A673 (cell line): ENCODE results near the gene TMEM208. TPM values are rescaled to one million over a fixed set of nuclear protein-coding genes. Genes with fewer than 3 reads are reported as not detected.

Experiments used
- BruUV-seq: library from RNA; stranded (reverse); fragments of 400-500 nt; replicated peaks from 2 replicates; lab custom pipeline; 2021; lab: Mats Ljungman, UMichigan
- CTCF ChIA-PET: fragments of 300-600 bp; sonication (Branson Sonifier 250); formaldehyde crosslinking; loops from one replicate; lab custom pipeline; 2022; ENCODE audit warnings: antibody characterized with exemption; lab: Charles Lee
- POLR2A ChIA-PET: fragments of 300-600 bp; sonication (Branson Sonifier 250); formaldehyde crosslinking; loops from one replicate; lab custom pipeline; 2022; ENCODE audit warnings: antibody characterized with exemption; ENCODE audit not compliant: low non-redundant PET; lab: Charles Lee
- DNase-seq: peaks from one replicate; pipeline ENCODE4 v3.0.0-alpha.2; 2015; ENCODE audit warnings: low spot score
- H3K27ac ChIP-seq: fragments of 200-600 bp; sonication (generic); 2 replicates; pipeline ENCODE4 v1.5.1; 2016; ENCODE audit warnings: mixed run types, low read depth, mild to moderate bottlenecking, mixed read lengths, antibody characterized with exemption, low read length; ENCODE audit not compliant: poor library complexity, severe bottlenecking
- H3K27me3 ChIP-seq: fragments of 200-600 bp; sonication (generic); replicated peaks from 2 replicates; pipeline ENCODE4 v1.6.1; 2017; ENCODE audit warnings: mixed run types, low read depth, mild to moderate bottlenecking, mixed read lengths, antibody characterized with exemption, low read length; ENCODE audit not compliant: insufficient read depth, poor library complexity
- H3K36me3 ChIP-seq: fragments of 200-600 bp; sonication (generic); 2 replicates; pipeline ENCODE4 v1.6.1; 2016; ENCODE audit warnings: mixed run types, mild to moderate bottlenecking, mixed read lengths, antibody characterized with exemption, low read length; ENCODE audit not compliant: insufficient read depth, poor library complexity, severe bottlenecking
- H3K4me1 ChIP-seq: fragments of 200-600 bp; sonication (generic); 2 replicates; pipeline ENCODE4 v1.6.1; 2017; ENCODE audit warnings: mixed run types, mild to moderate bottlenecking, mixed read lengths, antibody characterized with exemption, low read length; ENCODE audit not compliant: insufficient read depth, poor library complexity, severe bottlenecking
- H3K4me3 ChIP-seq: fragments of 200-600 bp; sonication (generic); 2 replicates; pipeline ENCODE4 v1.5.1; 2016; ENCODE audit warnings: low read depth, mixed run types, mild to moderate bottlenecking, mixed read lengths, low read length; ENCODE audit not compliant: poor library complexity, severe bottlenecking
- H3K9me3 ChIP-seq: fragments of 200-600 bp; sonication (generic); 2 replicates; pipeline ENCODE4 v1.6.1; 2016; ENCODE audit warnings: mixed run types, low read depth, mild to moderate bottlenecking, mixed read lengths, antibody characterized with exemption, low read length; ENCODE audit not compliant: poor library complexity, severe bottlenecking
- EZH2 ChIP-seq: fragments of 200-600 bp; sonication (generic); IDR thresholded peaks from 2 replicates; pipeline ENCODE4 v1.6.1; 2017; ENCODE audit warnings: borderline replicate concordance, low read depth, mild to moderate bottlenecking, mixed read lengths, antibody characterized with exemption, low read length; ENCODE audit not compliant: poor library complexity, severe bottlenecking
- intact Hi-C: fragments of 100-400 bp; cut with micrococcal nuclease; formaldehyde crosslinking; loops from one replicate; pipeline ENCODE4 v1.10.0; 2022; ENCODE audit not compliant: unreplicated experiment
- total RNA-seq: library from RNA; stranded (reverse); gene quantifications from 2 replicates; pipeline ENCODE4 v1.2.3, GENCODE V29; 2021
- TF ChIP-seq, protein P1 (sequence below): fragments of 300-800, 200-600 bp; sonication (generic); conservative IDR thresholded peaks from 2 replicates; pipeline ENCODE4 v1.5.1; 2017; ENCODE audit warnings: low read depth, mild to moderate bottlenecking, antibody characterized with exemption, low read length, moderate library complexity, mixed read lengths

TMEM208 gene
- total RNA-seq, 1 experiment from 2014 or later: 38.2 TPM

DNA sequence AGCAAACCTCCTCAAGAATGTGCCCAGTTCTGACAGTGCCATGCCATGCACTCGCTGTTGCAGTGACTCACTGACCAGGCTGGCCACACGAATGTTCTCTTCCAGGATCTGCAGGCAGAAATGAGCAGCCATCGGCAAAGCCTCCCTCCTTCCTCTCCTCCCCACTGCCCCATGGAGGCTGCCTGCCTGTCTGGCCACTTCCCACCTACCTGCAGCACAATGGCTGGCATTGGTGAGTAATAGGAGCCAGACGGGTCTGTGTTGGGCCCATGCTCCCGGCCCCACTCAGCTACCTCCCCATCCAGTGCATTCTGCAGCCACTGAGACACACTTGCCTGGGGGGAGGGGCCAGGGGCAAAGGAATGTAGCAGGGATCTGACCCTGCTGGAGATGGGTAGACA, 40.4 kb upstream of the TMEM208 start:
- no peak overlapping the region for H3K4me3 ChIP-seq
- no TSS peak for BruUV-seq
- no peak for DNase-seq
- H3K27ac ChIP-seq: no peak overlapping the region
- no peaks in the 10 kb centered on the region for H3K27me3 ChIP-seq
- no peak for TF ChIP-seq EZH2
- TF ChIP-seq, protein P1, sequence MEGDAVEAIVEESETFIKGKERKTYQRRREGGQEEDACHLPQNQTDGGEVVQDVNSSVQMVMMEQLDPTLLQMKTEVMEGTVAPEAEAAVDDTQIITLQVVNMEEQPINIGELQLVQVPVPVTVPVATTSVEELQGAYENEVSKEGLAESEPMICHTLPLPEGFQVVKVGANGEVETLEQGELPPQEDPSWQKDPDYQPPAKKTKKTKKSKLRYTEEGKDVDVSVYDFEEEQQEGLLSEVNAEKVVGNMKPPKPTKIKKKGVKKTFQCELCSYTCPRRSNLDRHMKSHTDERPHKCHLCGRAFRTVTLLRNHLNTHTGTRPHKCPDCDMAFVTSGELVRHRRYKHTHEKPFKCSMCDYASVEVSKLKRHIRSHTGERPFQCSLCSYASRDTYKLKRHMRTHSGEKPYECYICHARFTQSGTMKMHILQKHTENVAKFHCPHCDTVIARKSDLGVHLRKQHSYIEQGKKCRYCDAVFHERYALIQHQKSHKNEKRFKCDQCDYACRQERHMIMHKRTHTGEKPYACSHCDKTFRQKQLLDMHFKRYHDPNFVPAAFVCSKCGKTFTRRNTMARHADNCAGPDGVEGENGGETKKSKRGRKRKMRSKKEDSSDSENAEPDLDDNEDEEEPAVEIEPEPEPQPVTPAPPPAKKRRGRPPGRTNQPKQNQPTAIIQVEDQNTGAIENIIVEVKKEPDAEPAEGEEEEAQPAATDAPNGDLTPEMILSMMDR: no peak
- intact Hi-C loops: no loop called here
- H3K9me3 ChIP-seq: no peaks in the 10 kb centered on the region
- H3K36me3 ChIP-seq: no peaks in the 10 kb centered on the region
- H3K4me1 ChIP-seq: peaks cover 16% of the 10 kb centered on the region
- ChIA-PET POLR2A (no interaction called here), CTCF (interaction anchor here (0.6 kb wide), 1 partner anchor 443 kb away, joined by 5 read pairs; no protein-coding TSS in a partner anchor)

DNA sequence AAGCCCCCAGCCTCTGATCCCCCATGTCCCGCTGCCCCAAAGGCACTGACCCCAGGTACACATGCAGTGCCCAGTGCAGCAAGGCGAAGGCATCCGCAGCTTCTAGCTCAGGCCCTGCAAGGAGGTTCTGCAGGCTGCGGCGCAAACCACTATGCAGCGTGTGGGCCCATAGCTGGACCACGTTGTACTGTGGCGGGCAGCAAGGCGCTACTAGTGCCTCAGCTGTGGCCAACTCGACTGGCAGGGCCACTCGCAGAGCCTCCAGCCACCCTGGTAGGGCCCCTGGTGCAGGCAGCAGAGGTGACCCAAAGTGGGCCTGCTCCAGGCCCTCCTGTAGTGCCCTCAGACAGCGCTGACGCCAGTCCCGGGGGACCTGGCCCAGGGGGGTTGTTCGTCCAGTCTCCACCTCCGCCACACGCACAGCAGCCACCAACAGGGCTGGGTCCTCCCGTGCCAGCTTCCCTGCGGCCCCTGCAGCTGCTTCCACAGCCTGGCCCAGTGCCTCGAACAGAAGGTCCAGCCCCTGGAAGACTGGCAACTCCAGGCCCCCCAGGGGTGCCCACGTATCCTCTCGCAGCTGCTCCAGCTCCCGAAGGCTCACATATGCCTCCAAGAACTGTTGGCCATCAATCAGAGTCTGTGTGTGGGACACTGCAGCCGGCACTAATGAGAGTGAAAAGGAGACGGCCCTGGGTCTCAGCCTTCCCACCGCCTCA, 39.6 kb upstream of the TMEM208 start:
- intact Hi-C loops: no loop called here
- Histone ChIP-seq H3K27me3 (no peaks in the 10 kb centered on the region), H3K4me3 (no peak overlapping the region), H3K27ac (no peak overlapping the region), H3K4me1 (peaks cover 19% of the 10 kb centered on the region), H3K36me3 (no peaks in the 10 kb centered on the region), H3K9me3 (no peaks in the 10 kb centered on the region)
- BruUV-seq: no TSS peak
- no peak for DNase-seq
- POLR2A ChIA-PET: no interaction called here
- TF ChIP-seq, protein P1: no peak
- TF ChIP-seq EZH2: no peak
- CTCF ChIA-PET: no interaction called here

DNA sequence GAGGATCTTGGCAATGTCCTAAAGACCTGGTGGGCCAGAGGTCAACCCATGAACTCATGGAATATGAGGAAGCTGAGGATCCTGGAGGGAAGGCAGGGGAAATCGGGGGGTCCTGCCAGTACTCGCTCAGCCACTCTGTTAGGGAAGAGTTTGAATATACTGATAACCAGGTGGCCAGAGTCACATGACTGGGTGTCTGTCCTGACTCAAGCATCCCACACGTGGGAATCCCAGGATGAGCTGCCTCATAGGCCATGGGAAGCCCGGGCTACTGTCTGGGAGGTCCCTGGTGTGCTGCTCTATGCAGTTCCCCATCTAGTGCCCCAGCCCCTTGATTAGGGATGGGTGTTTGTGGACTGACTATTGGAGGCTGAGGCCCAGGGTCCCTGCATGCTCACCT, 38.6 kb upstream of the TMEM208 start:
- intact Hi-C loops: no loop called here
- Histone ChIP-seq H3K4me1 (peaks cover 19% of the 10 kb centered on the region), H3K36me3 (peaks cover under 1% of the 10 kb centered on the region), H3K4me3 (no peak overlapping the region), H3K27ac (no peak overlapping the region), H3K27me3 (no peaks in the 10 kb centered on the region), H3K9me3 (no peaks in the 10 kb centered on the region)
- POLR2A ChIA-PET: no interaction called here
- BruUV-seq: no TSS peak
- CTCF ChIA-PET: no interaction called here
- DNase-seq: no peak
- TF ChIP-seq EZH2: no peak
- TF ChIP-seq, protein P1: no peak
